ENCODE data around the gene ESRP2. TPM values are rescaled to one million over a fixed set of nuclear protein-coding genes. Genes with fewer than 3 reads are reported as not detected.

ESRP2 gene
- total RNA-seq, 1 donor from 2014 or later = 0.42 TPM

- no peak overlapping the region for H3K4me3 Mint-ChIP-seq (ENCODE audit: unreplicated experiment)
- peaks cover 44% of the 10 kb centered on the region for H3K4me1 Mint-ChIP-seq (ENCODE audit: low read depth)
- H3K27ac Mint-ChIP-seq (ENCODE audit: unreplicated experiment) = peak overlapping the region; percentile 12
- peaks cover 3% of the 10 kb centered on the region for H3K36me3 Mint-ChIP-seq (ENCODE audit: low read depth)
- TF ChIP-seq CTCF (IDR thresholded peaks at IDR 0.05) = no peak
- no peaks in the 10 kb centered on the region for H3K9me3 Mint-ChIP-seq (ENCODE audit: low read depth)
- DNase-seq (ENCODE audit: low spot score) = no peak
- no peaks in the 10 kb centered on the region for H3K27me3 Mint-ChIP-seq (ENCODE audit: low read depth)
These were observed 33.9 kb upstream of the ESRP2 start for GRCh38 chr16:68269793-68270192.

GRCh38 chr16:68267612-68268405 is 31.9 kb upstream of the ESRP2 start:
- TF ChIP-seq CTCF (IDR thresholded peaks at IDR 0.05) = no peak
- H3K27ac Mint-ChIP-seq (ENCODE audit: unreplicated experiment) = peak overlapping the region; percentile 81
- H3K9me3 Mint-ChIP-seq (ENCODE audit: low read depth) = no peaks in the 10 kb centered on the region

GRCh38 chr16:68265078-68265920 is 29.4 kb upstream of the ESRP2 start:
- TF ChIP-seq CTCF (IDR thresholded peaks at IDR 0.05) = no peak
- Mint-ChIP-seq H3K9me3 (ENCODE audit: low read depth) (no peaks in the 10 kb centered on the region), H3K4me1 (ENCODE audit: low read depth) (peaks cover 46% of the 10 kb centered on the region), H3K4me3 (ENCODE audit: unreplicated experiment) (peak overlapping the region; percentile 96), H3K27me3 (ENCODE audit: low read depth) (no peaks in the 10 kb centered on the region), H3K27ac (ENCODE audit: unreplicated experiment) (peak overlapping the region; percentile 99), H3K36me3 (ENCODE audit: low read depth) (no peaks in the 10 kb centered on the region)
- no peak for DNase-seq (ENCODE audit: low spot score)

More at GRCh38 chr16:68267612-68268405, 31.9 kb upstream of the ESRP2 start:
- peaks cover 54% of the 10 kb centered on the region for H3K4me1 Mint-ChIP-seq (ENCODE audit: low read depth)
- H3K4me3 Mint-ChIP-seq (ENCODE audit: unreplicated experiment) = no peak overlapping the region
- H3K36me3 Mint-ChIP-seq (ENCODE audit: low read depth) = no peaks in the 10 kb centered on the region
- DNase-seq (ENCODE audit: low spot score) = no peak
- H3K27me3 Mint-ChIP-seq (ENCODE audit: low read depth) = no peaks in the 10 kb centered on the region

GRCh38 chr16:68264128-68265077 is 28.5 kb upstream of the ESRP2 start, which contains the start of gene SLC7A6:
Gene SLC7A6 (plus strand): TSS chr16:68264526. CDS start chr16:68274727, 10,201 bp downstream.
- Mint-ChIP-seq H3K4me3 (ENCODE audit: unreplicated experiment) (peak within 1 kb of the TSS; percentile 96), H3K4me1 (ENCODE audit: low read depth) (peaks cover 43% of the 10 kb centered on the region), H3K36me3 (ENCODE audit: low read depth) (peaks cover 2% of the 10 kb centered on the region), H3K9me3 (ENCODE audit: low read depth) (no peaks in the 10 kb centered on the region), H3K27ac (ENCODE audit: unreplicated experiment) (peak within 1 kb of the TSS; percentile 100), H3K27me3 (ENCODE audit: low read depth) (no peaks in the 10 kb centered on the region)
- peak; percentile 90 for TF ChIP-seq CTCF (IDR thresholded peaks at IDR 0.05)
- DNase-seq (ENCODE audit: low spot score) = no peak

All from chondrocyte (in vitro differentiated cells).